COLO668 (cell line): ENCODE results near the gene SPOCK1.

Experiments used
- DNase-seq: peaks from one replicate; lab custom pipeline; 2025; ENCODE audit not compliant: unreplicated experiment; lab: John Stamatoyannopoulos, UW

Gene SPOCK1

GRCh38 chr5:137129886-137130680, 369.0 kb downstream of the SPOCK1 start:
- DNase-seq = no peak

- no peak for DNase-seq
Observed at GRCh38 chr5:137128012-137128411, 371.1 kb downstream of the SPOCK1 start.

DNA sequence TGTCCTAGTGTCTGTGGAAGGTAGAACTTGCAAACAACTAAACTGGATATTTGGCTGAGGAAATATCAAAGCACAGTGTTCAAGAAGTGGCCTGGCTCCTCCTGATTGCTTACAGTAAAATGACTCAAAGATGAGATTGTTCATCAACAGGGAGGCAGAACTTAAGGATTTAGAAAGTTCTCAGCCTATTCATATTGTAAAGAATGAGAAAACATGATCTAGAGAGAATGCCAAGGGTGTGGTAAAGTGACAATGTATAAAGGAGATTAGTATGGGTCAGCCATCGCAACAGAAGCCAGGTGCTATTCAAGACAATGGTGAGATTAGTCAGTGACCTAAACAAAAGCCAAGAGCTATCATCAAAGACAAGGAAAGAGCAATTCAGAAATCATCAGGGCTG, 372.3 kb downstream of the SPOCK1 start:
- DNase-seq = no peak

GRCh38 chr5:137122558-137122957, 376.6 kb downstream of the SPOCK1 start:
- DNase-seq = no peak

- no peak for DNase-seq
Observed at GRCh38 chr5:137122075-137122474, 377.1 kb downstream of the SPOCK1 start.

DNA sequence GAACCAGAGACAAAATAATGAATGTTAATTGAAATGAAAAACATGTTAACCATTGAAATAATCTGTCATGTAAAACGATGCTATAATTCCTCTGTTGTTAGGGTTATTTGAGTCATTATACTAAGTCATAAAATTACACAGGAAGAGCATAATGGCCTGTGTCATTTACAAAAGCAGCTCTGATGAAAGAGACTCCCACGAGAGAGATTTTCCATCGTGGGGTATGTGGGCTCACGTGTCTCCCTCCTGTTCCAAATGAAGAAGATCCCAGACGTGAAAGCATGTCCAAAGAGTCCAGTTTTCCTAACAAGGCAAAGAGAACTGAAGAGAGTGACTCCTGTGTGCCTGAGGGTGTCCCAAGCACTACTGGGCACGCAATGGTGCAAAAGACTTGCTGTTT, 379.8 kb downstream of the SPOCK1 start:
- no peak for DNase-seq

DNA sequence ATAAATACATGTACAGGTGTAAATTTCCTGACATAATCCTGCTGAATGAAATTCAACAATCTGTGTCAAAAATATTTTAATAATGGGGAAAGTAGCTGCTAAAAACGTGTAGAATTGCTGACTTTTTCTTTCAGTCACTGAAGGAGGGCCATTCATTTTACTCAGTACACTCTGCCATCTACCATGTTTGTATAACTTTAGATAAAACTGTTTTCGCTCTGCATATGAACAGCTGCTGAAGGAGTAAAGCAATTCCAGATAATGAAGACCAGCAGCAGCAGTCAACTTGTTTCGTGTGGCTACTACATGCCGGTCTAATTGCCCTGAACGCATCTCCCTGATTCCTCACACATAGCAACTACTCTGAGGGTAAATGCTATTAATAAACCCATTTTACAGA, 380.5 kb downstream of the SPOCK1 start:
- DNase-seq = no peak

GRCh38 chr5:137115152-137115551, 384.0 kb downstream of the SPOCK1 start:
- no peak for DNase-seq

DNA sequence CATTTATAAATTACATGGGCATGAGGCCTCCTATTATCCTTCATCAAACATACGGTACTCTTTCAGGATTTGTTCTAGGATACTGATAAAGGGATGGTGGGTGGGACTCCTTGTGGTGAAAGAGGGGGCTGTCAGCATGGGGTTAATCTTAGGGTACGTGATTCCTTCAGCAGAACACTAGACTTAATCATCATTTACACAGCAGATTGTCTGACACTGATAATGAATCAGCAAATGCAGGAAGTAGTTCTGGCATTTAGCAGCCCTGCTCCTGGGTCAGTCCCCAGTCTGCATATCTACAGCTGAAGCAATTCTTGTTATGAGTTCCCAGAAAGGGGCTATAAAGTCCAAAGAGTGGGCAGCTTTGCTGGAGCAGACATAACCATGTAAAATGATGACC, 384.6 kb downstream of the SPOCK1 start:
- DNase-seq = no peak

GRCh38 chr5:137113939-137114338, 385.2 kb downstream of the SPOCK1 start:
- DNase-seq = no peak

- DNase-seq = no peak
Observed at GRCh38 chr5:137113161-137113560, 386.0 kb downstream of the SPOCK1 start.

- DNase-seq = no peak
Observed at GRCh38 chr5:137105351-137106035, 393.6 kb downstream of the SPOCK1 start.

GRCh38 chr5:137101544-137101943, 397.6 kb downstream of the SPOCK1 start:
- no peak for DNase-seq

DNA sequence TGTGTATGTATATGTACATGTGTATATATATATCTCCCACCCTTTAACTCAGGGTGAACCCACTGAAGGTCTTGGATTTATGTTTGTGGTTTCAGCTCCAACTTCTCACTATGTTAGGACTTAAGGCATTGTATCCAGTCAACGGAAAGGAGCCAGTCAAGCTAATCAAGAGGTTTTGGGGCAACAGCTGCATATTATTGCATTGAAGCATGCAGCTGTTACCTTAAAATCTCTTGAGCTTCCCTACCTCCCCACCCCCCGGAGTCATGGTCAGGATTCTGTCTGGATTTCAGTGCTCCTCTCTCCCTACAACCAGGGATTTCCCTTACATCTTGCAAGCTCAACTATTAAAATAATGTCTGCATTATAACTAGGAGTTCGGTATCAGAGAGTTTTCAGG, 399.5 kb downstream of the SPOCK1 start:
- no peak for DNase-seq

DNA sequence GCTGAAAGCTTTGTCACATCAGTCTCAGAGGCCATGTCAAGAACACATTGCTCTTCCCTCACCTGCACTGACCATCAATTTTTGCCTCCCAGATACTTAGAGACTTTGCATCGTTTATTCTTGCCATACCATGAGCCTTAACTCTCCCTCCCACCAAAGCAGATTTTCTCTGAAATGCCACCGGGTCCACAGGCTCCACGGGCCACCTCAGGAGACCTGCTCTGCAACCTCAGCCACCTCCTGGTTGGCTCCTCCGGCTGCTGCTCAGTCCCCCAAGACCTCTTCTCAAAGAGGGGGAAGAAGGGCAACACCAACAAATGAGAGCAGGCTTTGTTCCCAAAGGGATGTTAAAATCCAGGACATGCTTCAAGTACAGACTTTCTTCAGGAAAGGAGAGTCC, 400.5 kb downstream of the SPOCK1 start:
- no peak for DNase-seq

DNA sequence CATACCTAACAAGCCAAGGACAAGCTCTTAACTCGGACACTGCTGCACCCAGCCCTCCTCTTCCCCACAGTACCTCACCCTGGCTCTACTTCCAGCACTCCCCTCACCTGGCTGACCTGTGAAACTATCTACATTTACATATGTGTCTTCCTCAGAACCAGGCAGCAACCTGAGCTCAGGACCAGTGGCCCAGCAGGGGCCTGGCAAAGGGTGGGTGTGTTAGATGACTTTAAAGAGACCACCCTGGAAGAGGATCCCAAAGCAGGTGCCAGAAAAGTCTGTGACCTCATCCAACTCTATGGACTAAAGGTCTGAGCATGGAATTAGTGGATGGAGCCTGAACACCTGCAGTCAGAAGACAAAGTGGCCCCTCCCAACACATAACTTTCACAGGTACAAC, 400.9 kb downstream of the SPOCK1 start:
- no peak for DNase-seq

- DNase-seq = no peak
Observed at GRCh38 chr5:137097203-137097602, 401.9 kb downstream of the SPOCK1 start.

GRCh38 chr5:137096149-137097103, 402.7 kb downstream of the SPOCK1 start:
- no peak for DNase-seq

GRCh38 chr5:137095597-137095996, 403.5 kb downstream of the SPOCK1 start:
- peak; percentile 1 for DNase-seq

DNA sequence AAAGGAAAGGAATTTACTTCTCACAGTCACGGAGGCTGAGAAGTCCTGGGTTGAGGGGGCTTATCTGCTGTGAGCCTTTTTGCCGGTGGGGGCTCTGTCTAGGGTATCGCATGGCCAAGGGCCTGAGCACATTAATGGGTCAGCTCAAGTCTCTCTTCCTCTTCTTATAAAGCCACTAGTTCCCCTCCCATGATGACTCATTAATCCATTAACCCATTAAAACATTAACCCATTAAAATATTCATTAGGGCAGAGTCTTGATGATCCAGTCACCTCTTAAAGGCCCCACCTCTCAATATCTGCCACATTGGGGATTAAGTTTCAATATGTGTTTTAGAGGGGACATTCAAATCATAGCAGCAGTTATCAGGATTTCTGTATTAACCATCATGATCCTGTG, 406.3 kb downstream of the SPOCK1 start:
- no peak for DNase-seq

DNA sequence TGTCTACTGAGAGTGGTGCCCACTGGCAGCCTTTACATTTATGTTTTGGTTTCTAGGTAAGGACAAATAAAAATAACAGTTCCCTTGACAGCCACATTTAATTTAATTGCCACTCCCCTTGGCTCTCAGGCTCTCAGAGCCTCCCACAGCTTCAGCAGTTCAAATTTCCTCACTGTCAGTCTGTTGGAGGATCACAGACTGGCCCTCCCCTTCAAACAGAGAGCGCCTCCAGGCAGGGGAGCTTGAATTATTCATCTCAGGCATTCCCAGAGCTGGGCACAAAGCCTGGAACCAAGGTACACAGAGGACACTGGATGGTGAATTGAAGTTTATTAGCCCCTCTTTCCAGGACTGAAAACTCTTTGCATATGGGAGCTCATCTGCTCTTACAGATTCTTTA, 407.7 kb downstream of the SPOCK1 start:
- DNase-seq = peak; percentile 0
